Neural crest cell (in vitro differentiated cells): ENCODE results near the gene SPAG5. TPM values are rescaled to one million over a fixed set of nuclear protein-coding genes. Genes with fewer than 3 reads are reported as not detected.

Experiments used
- DNase-seq: peaks from one replicate; pipeline ENCODE4 v3.0.0; 2021; ENCODE audit warnings: low read depth, mixed read lengths, low spot score
- H3K27ac Mint-ChIP-seq: one replicate; pipeline ENCODE4 v1.8.0; 2021; ENCODE audit warnings: mild to moderate bottlenecking, mixed read lengths; ENCODE audit not compliant: unreplicated experiment
- H3K27me3 Mint-ChIP-seq: 2 replicates; pipeline ENCODE4 v1.8.0; 2021; ENCODE audit warnings: low read depth, mild to moderate bottlenecking, mixed read lengths
- H3K36me3 Mint-ChIP-seq: 2 replicates; pipeline ENCODE4 v1.8.0; 2021; ENCODE audit warnings: low read depth, mild to moderate bottlenecking, mixed read lengths
- H3K4me1 Mint-ChIP-seq: 2 replicates; pipeline ENCODE4 v1.8.0; 2021; ENCODE audit warnings: mixed read lengths
- H3K4me3 Mint-ChIP-seq: one replicate; pipeline ENCODE4 v1.8.0; 2021; ENCODE audit warnings: mild to moderate bottlenecking, mixed read lengths
- H3K9me3 Mint-ChIP-seq: 2 replicates; pipeline ENCODE4 v1.8.0; 2021; ENCODE audit warnings: mixed read lengths
- CTCF ChIP-seq: fragments of 200-600 bp; sonication (generic); conservative IDR thresholded peaks from 2 replicates; pipeline ENCODE4 v1.5.0; 2021; ENCODE audit warnings: antibody characterized with exemption, mild to moderate bottlenecking
- total RNA-seq: library from RNA; stranded (reverse); gene quantifications from 2 replicates; pipeline ENCODE4 v1.2.1, GENCODE V29; 2021

Gene SPAG5
- total RNA-seq, 1 donor from 2014 or later: 151 TPM

GRCh38 chr17:28599311-28600184, 723 bp upstream of the SPAG5 start:
- Mint-ChIP-seq H3K27ac (no peak overlapping the region), H3K9me3 (no peaks in the 10 kb centered on the region), H3K36me3 (peaks cover 8% of the 10 kb centered on the region), H3K4me3 (peak overlapping the region; percentile 94), H3K4me1 (peaks cover 30% of the 10 kb centered on the region), H3K27me3 (no peaks in the 10 kb centered on the region)
- TF ChIP-seq CTCF: no peak
- DNase-seq: no peak

GRCh38 chr17:28598389-28598788, 436 bp downstream of the SPAG5 start:
- Mint-ChIP-seq H3K36me3 (peaks cover 5% of the 10 kb centered on the region), H3K4me3 (peak overlapping the region; percentile 94), H3K27me3 (no peaks in the 10 kb centered on the region), H3K27ac (peak overlapping the region; percentile 98), H3K4me1 (peaks cover 27% of the 10 kb centered on the region), H3K9me3 (no peaks in the 10 kb centered on the region)
- TF ChIP-seq CTCF: no peak
- no peak for DNase-seq

- Mint-ChIP-seq H3K36me3 (peaks cover 4% of the 10 kb centered on the region), H3K9me3 (no peaks in the 10 kb centered on the region), H3K27me3 (no peaks in the 10 kb centered on the region), H3K4me1 (peaks cover 25% of the 10 kb centered on the region), H3K27ac (peak overlapping the region; percentile 98), H3K4me3 (peak overlapping the region; percentile 94)
- no peak for TF ChIP-seq CTCF
- no peak for DNase-seq
These were observed 1.0 kb downstream of the SPAG5 start for GRCh38 chr17:28597606-28598383.

- H3K27me3 Mint-ChIP-seq: no peaks in the 10 kb centered on the region
- peaks cover under 1% of the 10 kb centered on the region for H3K4me1 Mint-ChIP-seq
- no peak overlapping the region for H3K27ac Mint-ChIP-seq
- DNase-seq: no peak
- H3K4me3 Mint-ChIP-seq: no peak overlapping the region
- TF ChIP-seq CTCF: no peak
- peaks cover 15% of the 10 kb centered on the region for H3K36me3 Mint-ChIP-seq
- no peaks in the 10 kb centered on the region for H3K9me3 Mint-ChIP-seq
These were observed 6.6 kb downstream of the SPAG5 start for GRCh38 chr17:28592260-28592659.

GRCh38 chr17:28585851-28586250, 13.0 kb downstream of the SPAG5 start:
- Mint-ChIP-seq H3K36me3 (peaks cover 13% of the 10 kb centered on the region), H3K9me3 (no peaks in the 10 kb centered on the region), H3K27ac (no peak overlapping the region), H3K4me3 (no peak overlapping the region), H3K27me3 (no peaks in the 10 kb centered on the region), H3K4me1 (no peaks in the 10 kb centered on the region)
- no peak for DNase-seq
- no peak for TF ChIP-seq CTCF
